GM18907 (cell line): ENCODE results near the gene TIMM44.

Experiments used
- ATAC-seq: cut with Tn5 transposase; IDR thresholded peaks from one replicate; pipeline ENCODE4 v1.9.1; 2021; ENCODE audit warnings: mild to moderate bottlenecking, moderate library complexity; ENCODE audit not compliant: unreplicated experiment

The TIMM44 gene, protein sequence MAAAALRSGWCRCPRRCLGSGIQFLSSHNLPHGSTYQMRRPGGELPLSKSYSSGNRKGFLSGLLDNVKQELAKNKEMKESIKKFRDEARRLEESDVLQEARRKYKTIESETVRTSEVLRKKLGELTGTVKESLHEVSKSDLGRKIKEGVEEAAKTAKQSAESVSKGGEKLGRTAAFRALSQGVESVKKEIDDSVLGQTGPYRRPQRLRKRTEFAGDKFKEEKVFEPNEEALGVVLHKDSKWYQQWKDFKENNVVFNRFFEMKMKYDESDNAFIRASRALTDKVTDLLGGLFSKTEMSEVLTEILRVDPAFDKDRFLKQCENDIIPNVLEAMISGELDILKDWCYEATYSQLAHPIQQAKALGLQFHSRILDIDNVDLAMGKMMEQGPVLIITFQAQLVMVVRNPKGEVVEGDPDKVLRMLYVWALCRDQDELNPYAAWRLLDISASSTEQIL

DNA sequence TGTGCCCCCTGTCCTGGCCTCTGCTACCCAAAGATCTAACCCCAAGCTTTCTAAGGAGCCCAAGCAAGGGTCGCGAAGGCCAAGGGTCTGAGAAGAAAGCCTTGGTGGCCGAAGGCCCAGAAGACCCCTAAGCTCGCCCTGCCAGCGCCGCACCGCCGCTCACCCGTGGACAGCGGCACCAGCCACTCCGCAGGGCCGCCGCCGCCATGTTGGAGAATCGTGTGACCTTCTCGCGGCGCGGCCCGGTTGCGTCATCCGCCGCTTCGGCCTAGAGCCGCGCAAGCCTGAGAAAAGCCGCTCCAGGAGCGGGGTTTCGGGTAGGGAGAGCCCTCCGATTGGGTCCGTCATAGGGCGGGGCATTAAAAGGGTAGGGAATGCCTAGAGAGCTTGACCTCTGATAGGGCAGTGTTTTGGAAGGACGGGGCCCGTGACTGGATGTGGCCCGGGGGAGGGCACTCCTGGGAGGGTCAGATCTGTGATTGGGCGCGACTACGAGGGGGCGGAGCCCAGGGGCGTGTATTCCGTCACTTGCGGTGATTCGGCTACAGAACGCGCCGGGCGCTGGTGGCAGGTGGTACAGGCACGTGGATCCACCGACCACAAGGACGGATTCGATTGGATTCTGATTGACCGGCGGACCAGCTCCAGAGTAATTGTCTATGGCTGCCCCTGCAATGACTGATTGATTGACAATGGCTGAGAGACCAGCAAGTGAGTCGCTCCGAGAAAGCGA, at the start of gene TIMM44:
Gene TIMM44 (minus strand): TSS at position 223 of the 733 bp plus-strand sequence. CDS start 15 bp downstream, at position 208.
- ATAC-seq, result peak; percentile 94

DNA sequence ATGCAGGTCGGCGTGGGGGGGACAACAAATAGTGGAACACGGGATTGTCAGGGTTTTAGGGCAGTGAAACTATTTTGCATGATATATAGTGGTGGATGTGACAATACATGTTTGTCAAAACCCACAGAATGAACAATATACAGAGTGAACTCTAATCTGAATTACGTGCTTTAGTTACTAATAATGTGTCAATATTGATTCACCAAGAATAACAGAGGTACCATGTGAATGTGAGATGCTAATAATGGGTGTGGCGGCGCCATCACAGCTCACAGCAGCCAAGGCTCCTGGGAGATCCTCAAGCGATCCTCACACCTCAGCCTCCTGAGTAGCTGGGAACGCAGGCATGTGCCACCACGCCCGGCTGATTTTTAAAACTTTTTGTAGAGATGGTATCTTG, 49.1 kb upstream of the TIMM44 start:
- ATAC-seq, result no peak

DNA sequence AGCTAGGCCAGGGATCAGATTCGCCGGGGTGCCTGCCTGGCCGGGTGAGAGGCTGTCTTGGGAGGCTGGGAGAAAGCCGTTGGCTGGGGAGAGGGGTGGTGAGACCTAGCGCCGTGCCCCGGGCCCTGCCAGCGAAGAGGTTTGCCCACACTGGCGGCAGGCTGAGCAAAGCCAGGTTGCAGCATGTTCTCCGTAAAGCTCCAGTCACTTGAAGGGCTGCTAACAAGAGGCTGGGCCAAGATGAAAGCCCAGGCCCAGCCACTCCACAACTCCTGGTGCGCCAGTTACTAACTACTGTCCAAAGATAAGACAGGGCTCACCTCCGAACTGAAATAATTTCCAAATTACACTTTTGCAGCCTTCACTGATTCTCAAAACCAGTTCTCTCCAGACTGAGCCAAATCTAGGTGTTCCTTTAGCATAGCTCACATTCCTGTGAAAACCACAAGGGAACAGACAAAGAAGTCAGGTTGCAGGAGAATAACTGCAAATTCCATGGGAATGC, 45.7 kb upstream of the TIMM44 start:
- ATAC-seq, result no peak

DNA sequence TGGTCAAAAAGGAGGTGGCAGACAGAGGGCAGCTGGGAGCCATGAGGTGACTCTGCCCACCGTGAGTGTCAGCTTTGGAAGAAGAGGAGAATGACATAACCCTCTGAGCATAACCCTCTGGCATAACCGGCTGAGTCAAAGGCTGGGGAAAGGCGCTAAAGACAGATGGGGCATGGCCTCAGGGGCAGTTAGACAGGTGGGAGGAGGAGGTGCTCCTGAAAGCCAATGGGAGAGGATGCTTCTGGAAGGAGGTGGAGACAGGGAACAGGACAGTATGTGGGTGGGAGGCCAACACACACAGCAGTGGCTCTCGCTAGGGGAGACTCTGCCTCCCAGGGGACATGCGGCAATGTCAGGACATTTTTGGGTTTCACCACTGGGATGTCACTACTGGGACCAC, 44.8 kb upstream of the TIMM44 start:
- ATAC-seq, result no peak

DNA sequence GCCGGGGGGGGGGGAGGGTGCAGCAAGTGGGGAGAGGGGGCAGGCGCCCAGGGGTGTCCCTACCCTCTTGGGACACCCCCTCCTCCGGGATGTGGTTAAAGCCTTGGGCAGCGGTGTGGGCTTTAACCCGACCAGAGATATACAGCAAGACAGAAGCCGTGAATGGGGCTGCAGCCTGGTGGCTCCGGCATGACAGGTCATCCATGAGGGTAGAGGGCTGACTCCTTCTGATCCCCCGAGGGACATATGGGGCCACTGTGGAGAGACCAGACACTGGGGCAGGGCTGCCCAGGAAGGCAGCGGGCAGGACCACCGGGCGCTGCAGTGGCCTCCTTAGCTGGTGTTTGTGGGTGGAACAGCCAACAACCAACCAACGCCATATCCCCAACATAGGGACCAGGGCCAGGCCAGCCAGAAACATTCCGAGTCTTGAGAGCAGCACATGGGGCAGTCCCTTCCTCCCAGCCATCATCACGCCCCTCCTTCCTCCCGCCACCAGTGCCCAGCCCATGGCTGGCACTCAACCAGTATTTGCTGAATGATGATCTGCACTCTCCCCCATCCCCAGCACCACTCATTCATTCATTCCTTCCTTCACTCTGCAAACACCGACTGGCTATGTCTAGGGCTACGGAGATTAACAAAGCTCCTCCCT, 43.8 kb upstream of the TIMM44 start:
- no peak for ATAC-seq

DNA sequence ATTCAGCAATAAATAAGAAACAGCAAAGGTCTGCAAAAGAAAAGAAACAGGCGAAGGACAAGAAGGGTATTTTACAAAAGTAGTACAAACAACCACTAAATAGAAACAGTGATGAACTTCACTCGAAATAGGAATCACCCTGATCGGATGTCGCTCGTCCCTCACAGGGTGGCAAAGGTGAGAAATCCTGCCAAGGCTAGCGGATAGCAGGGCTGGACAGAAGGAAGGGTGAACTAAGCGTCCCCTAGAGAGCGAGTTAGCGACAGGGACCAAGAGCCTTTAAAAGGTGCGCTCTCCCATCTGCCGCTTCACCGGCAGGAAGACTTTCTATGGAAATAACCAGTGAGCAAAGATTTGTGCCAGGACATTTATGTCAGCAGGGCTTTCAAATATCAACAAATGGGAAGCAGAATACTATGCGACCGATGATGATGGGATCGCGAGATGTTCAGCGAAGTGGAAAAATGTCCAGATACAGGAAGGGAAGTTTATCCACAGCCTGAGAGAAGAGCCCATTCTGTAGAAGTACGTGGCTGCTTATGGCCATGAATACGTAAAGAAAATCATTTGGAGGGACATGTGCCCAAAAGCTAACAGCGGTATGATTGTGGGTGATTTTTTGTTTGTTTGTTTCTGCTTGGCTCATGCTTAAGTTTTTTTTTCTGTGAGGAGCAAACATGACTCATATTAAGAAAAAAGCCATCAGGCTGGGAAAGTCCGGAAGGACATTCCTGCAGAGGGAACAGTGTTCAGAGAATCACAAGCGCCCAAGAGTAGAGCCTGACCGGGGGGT, 43.1 kb upstream of the TIMM44 start:
- ATAC-seq, result no peak

DNA sequence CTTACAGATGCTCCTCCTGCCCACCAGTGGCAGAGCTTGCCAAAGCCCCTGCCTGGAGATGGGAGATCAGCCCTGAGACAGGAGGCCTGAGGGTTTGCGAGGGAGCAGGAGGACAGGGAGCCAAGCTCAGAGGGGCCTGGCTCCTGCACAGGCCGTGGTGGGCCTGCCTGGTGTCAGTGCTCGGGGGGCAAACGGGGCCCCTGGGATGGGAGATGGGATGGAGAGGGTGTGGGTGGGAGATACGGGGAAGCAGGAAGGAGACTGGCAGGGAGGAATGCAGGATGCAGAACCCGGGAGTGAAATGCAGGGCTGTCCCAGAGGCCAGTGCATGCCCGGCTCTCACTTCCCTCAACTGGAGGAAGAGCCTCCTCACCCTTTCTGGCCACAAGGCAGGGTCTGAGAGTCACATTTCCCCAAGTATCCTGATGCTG, 42.0 kb upstream of the TIMM44 start:
- no peak for ATAC-seq

DNA sequence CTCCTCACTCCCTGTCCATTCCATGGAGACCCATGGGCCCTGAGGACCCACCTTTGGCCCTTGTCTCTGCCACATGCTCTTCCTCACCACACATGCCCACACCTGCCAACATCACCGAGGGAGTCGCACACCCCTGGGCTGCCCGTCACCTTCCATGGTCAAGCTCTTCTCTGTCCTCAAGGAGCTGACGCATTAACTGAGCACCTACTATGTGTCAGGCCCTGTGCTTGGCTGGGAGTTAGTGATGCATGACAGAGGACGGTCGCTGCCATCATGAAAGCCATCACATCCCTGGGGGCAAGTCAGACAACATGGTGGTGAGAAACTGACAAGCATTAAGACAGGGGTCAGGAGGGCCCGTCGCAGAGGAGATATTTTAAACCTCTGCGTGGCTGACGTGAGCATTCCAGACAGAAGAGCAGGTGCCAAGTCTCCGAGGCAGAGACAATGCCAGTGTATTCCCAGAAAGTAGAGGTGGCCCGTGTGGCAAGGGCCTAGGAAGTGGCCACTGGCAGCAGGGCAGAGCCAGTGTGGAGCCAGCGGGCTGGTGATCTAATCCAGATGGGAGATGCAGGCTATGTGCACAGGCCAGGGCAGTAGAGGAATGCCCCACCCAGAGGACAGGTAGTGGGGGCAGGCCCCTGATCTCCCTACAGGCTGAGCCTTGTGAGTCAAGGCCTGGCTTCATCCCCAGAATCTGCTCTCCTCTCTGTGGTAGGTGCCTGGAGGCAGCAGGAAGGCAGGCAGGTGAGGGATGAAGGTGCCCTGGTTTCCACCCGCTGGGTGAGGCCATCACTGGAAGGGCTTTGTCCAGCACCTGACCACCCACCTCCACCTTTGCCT, 40.8 kb upstream of the TIMM44 start:
- ATAC-seq, result no peak

DNA sequence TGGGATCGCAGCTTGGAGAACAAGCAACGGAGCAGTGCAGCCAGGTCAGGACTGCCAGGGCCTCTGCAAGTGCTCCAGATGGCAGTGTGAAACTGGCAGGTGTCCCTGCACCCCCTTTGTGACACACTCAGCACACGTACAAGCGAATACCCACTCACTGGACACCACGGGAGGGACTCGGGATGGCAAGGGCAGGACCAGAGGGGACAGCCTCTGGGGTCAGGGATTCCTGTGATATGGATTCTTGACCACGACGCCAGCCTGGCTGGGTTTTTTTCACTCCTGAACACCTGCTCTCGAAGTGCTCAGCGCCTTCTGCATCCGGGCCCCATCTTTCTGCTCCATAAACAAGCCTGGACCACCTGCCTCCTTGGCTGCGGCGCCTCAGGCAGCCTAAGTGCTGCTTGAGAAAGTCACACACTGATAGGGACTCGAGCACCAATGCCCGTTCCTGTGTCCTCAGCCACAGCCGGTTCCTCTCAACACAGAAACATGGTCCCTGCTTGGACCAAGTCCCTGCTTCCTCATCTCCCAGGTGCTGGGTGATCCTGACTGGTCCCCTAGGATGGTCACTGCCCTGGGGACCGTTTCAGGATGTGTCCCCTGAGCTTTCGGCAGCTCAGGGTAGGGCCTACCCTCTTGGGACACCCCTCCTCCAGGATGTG, 40.0 kb upstream of the TIMM44 start:
- ATAC-seq, result no peak

DNA sequence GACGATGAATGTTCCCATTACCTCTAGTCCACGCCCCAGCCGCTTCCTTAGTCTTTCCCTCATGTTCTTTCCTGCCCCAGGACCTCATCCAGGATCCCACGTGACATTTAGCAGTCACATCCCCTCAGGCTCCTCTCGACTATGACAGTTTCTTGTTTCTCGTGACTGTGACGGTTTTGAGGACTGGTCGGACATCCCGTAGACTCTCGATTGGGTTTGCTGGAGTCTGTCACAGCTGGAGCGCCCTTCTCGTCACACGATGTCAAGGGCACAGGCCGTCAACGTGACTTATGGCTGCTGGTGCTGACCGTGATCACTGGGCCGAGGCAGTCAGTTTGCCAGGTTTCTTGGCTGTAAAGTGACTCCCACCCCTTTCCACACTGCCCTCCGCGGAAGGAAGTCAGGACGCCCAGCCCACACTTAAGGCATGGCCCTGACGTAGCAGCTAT, 39.2 kb upstream of the TIMM44 start:
- no peak for ATAC-seq

DNA sequence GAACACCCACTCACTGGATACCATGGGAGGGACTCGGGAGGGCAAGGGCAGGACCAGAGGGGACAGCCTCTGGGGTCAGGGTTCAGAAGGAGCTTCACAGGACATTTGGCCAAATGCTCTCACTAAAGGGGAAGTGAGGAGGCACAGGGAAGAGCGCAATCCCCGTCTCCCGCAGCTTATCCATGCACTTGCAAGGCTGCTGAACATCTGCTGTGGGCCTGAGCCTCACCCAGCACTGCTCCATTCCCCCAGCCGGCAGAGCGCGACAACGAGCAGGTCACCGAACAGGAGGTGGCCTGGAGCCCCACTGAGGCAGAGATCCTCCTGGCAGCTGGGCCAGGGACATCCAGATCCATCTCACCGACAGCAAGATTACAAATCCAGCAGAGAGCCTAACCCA, 38.6 kb upstream of the TIMM44 start:
- ATAC-seq, result no peak

DNA sequence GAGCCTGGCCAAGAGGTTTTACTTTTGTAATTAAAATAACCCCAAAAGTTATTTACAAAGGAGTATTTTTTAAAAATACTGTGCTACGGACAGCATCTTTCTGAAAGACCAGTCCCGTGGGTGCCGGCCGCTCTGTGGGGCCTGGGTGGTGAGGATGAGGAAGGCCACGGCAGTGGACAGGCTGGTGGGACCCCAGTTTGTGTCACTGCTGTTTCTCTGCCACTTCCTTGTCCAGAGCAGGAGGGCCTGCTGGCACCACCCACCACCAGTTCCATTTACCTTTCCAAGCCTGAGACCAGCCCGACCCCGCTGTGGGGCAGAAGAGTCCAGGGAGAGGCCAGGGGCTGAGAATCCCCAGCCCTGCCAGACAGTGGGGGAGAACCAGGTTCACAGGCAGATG, 38.2 kb upstream of the TIMM44 start:
- ATAC-seq, result no peak

DNA sequence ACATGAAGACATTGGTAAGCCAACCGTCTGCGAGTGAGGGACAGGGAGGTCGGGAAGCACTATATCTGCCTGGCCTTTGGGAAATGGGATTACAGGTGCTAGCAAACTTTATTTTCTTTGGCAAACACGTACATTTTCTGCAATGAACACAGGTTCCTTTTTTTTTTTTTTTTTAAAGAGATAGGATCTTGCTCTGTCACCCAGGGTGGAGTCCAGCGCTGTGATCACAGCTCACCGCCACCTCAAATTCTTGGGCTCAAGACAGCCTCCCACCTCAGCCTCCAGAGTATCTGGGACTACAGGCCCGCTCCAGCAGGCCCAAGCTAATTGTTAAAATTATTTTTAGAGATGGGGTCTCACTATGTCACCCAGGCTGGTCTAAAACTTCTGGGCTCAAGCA, 37.7 kb upstream of the TIMM44 start:
- no peak for ATAC-seq

DNA sequence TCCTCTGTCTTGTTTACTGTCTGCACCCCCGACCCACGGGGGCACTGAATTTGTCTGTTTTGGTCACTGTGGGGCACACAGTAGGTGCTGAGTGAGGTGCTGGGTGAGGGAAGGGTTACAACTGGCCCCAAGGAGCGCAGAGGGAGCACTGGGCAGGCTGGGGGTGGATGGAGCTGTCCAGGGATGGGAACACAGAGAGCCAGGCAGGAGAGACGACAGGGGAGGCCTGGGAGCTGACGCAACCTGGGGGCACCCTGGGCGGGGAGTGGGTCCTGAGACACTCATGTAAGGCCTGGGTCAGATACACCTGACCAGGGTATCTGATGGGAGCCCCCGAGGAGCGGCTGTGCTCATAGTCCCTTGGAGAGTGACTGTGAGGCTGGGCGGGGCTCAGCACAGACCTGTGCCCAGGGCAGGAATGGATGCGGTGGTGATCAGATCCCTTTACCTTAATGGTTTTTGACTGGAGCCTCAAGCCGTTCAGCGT, 37.2 kb upstream of the TIMM44 start:
- no peak for ATAC-seq

DNA sequence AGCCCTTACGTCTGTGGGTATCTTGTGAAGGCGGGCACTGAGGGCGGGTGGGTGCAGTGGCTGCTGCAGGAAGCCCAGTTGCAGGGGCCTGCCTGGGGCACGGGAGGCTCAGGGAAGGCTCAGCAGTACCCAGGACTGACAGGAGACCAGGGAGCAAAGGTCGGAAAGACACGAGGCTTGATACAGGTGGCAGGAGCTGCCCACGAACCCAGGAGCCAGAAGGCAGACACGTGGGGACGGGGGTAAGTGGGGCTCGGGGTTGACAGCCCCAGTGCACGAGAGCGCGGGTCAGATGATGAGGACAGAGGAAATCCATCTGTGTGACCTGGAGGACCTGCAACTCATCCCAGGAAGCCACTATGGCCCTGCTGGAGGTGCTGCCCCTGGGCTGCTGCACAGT, 36.7 kb upstream of the TIMM44 start:
- no peak for ATAC-seq

DNA sequence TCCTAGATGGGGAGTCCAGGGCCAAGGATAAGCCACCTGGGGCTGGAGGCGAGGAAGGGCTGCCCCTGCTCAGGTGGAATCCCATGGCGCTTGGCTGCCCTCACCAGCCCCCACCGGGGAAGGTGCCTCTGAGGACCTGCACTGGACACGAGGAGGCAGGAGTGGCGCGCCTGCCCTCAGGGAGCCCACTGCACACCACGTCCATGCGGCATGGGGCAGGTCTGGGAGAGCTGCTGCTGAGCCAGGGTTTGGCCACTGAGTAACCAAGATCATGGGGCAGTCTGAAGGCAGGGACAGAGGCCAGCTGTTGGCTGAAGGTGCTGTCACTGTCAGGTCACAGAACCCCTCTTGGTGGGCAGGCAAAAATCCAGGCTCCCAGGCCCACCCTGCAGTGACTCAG, 36.1 kb upstream of the TIMM44 start:
- no peak for ATAC-seq

DNA sequence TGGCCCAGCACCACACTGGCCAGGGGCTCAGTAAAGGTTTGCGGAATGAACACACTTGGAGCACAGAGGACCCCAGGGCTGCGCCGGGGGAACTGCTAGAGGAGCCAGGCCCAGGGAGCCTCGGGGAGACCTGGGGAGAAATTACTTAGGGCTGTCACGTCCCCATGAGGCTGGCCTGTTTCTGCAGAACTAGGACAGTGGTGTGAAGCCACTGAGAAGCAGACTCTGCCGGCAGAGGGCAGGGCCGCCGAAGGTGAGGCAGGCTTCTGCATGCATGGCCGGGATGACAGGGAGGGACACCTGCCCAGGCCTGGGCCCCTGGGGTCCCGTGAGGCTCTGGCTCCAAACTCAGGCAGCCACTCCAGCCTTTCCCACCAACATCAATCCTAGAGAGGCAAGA, 35.5 kb upstream of the TIMM44 start:
- no peak for ATAC-seq

DNA sequence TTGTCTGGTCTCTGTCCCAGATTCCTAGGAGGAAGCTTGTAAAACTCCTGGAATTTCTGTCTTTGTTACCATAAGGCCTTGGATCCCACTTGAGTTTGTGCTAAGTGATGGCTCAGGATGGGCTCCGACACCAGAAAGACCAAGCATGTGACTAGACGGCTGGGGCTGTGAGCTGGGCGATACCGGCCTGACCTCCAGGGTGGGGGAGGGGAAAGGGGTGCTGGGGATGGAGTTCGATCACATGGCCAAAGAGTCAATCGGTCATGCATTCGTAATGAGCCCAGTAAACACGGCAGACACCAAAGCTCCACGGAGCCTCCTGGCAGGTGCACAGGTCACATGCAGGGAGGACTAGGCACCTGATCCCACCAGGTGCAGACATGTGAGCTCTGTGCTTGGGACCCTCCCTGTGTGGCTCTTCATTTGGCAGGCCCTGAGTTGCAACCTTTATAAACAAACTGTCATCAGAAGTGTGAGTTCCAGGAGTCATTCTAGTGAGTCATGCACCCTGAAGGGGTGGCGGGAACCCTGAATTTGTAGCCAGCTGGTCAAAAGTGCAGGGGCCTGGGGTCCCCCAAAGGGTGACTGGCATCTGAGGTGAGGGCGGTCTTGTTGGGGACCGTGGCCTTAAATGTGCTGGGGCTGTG, 34.8 kb upstream of the TIMM44 start:
- ATAC-seq, result no peak

DNA sequence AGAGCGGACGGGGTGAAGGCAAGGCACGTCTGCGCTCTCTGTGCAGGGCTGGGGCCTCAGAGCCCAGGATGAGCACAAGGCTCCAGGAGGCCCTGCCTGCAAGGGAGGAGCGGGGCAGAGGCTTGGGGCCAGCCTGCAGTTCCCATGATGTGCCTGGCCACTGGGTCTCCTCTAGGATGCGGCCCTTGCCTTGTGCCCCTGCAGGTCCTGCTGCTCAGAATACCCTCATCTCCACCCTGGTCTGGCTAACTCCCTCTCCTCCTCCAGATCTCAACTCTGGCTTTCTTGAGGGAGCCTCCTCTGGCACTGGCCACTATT, 34.2 kb upstream of the TIMM44 start:
- ATAC-seq, result no peak
